ENCODE measurements around the gene GPBP1. TPM values are rescaled to one million over a fixed set of nuclear protein-coding genes. Genes with fewer than 3 reads are reported as not detected.

The GPBP1 gene
- total and polyA plus RNA-seq, 2 of the 4 experiments (the other 2 are of a cell fraction): 24.3 to 29.2 TPM

GRCh38 chr5:57194653-57195052 lies 20.8 kb downstream of the GPBP1 start:
- no peak overlapping the region for H4K8ac ChIP-seq (ENCODE audit: low read depth in 2 of 2, low read length in 2 of 2)
- no peak overlapping the region for H3K56ac ChIP-seq (ENCODE audit: extremely low read depth, insufficient read depth, low read length)
- dilution Hi-C loops (cut with HindIII; ENCODE audit: low sequenced_read_pairs, unreplicated experiment) (no loop called here), in situ Hi-C loops (cut with MboI; ENCODE audit: low sequenced_read_pairs) (no loop called here), intact Hi-C loops (cut with micrococcal nuclease) (no loop called here)
- H2AFZ ChIP-seq (replicated peaks; ENCODE audit: low read length, poor library complexity): no peak overlapping the region
- no peaks in the 10 kb centered on the region; the same call in 1 of the 2 replicates for H3K4me1 ChIP-seq (ENCODE audit: control insufficient read depth, insufficient read depth, low read length)
- no peak overlapping the region for H3K4me3 ChIP-seq (ENCODE audit: insufficient read depth, low read depth, low read length)
- H3K23ac ChIP-seq (ENCODE audit: low read depth, low read length): no peak overlapping the region
- no peak overlapping the region for H2BK5ac ChIP-seq (ENCODE audit: low read depth, low read length, poor library complexity, severe bottlenecking)
- TF ChIP-seq BHLHE40 (IDR thresholded peaks at IDR 0.05; ENCODE audit: low read depth, low read length) (no peak), RAD21 (IDR thresholded peaks at IDR 0.05; ENCODE audit: low read length) (no peak), SMC3 (IDR thresholded peaks at IDR 0.05; ENCODE audit: low read depth, low read length) (no peak), CTCF (conservative IDR thresholded peaks at IDR 0.05; ENCODE audit: low read depth, low read length) (no peak), NFE2L2 (IDR thresholded peaks at IDR 0.05; ENCODE audit: low read depth, low read length) (no peak), FOS (IDR thresholded peaks at IDR 0.05; ENCODE audit: low read depth, low read length) (no peak), USF2 (IDR thresholded peaks at IDR 0.05; ENCODE audit: low read depth, low read length) (no peak), MXI1 (IDR thresholded peaks at IDR 0.05; ENCODE audit: borderline replicate concordance, low read depth, low read length) (no peak), CEBPB (IDR thresholded peaks at IDR 0.05; ENCODE audit: low read depth, low read length) (no peak), RCOR1 (IDR thresholded peaks at IDR 0.05; ENCODE audit: insufficient replicate concordance, low read length) (no peak), RFX5 (IDR thresholded peaks at IDR 0.05; ENCODE audit: low read depth, low read length) (no peak), MAFK (IDR thresholded peaks at IDR 0.05; ENCODE audit: low read depth, low read length) (no peak), CHD1 (IDR thresholded peaks at IDR 0.05; ENCODE audit: low read depth, low read length) (no peak), MAZ (IDR thresholded peaks at IDR 0.05; ENCODE audit: borderline replicate concordance, low read depth, low read length) (no peak), POLR2A (IDR thresholded peaks at IDR 0.05; ENCODE audit: low read depth, low read length) (no peak), ELK1 (IDR thresholded peaks at IDR 0.05; ENCODE audit: borderline replicate concordance, low read depth, low read length) (no peak)
- no peak overlapping the region for H2AK9ac ChIP-seq (replicated peaks; ENCODE audit: low read depth, low read length, poor library complexity)
- H2BK20ac ChIP-seq (ENCODE audit: low read depth, low read length): no peak overlapping the region
- no peak overlapping the region for H3K27ac ChIP-seq (ENCODE audit: insufficient read depth, low read length)
- H4K20me1 ChIP-seq (ENCODE audit: insufficient read depth, low read length): peaks cover 75% of the 10 kb centered on the region
- no CpG with 5 or more reads among the region's 2 CpGs for WGBS, 2 experiments (ENCODE audit: extremely low coverage in 2 of 2, insufficient read length in 1 of 2)
- POLR2A ChIA-PET (ENCODE audit: unreplicated experiment): no interaction called here
- DNase-seq (no peak), ATAC-seq (ENCODE audit: low read depth) (no peak)
- H3K18ac ChIP-seq (ENCODE audit: low read depth, low read length): no peak overlapping the region
- H4K5ac ChIP-seq (ENCODE audit: low read depth, low read length): no peak overlapping the region
- H4K91ac ChIP-seq (ENCODE audit: insufficient read depth, low read depth, low read length): no peak overlapping the region
- BruUV-seq (replicated peaks): no TSS peak
- no peak overlapping the region for H2BK120ac ChIP-seq (ENCODE audit: low read depth, low read length)
- H3K79me1 ChIP-seq (ENCODE audit: low read depth in 1 of 2, low read length in 2 of 2): peaks cover 8 to 63% of the 10 kb centered on the region in 2 experiments; a peak in 3 of 4 replicates
- no peak overlapping the region for H3K4me2 ChIP-seq (ENCODE audit: low read depth, low read length)
- peaks cover 11% of the 10 kb centered on the region for H3K9me1 ChIP-seq (ENCODE audit: insufficient read depth, low read length)
- H3K4ac ChIP-seq (ENCODE audit: low read depth, low read length): no peak overlapping the region
- no peak overlapping the region for H3K9ac ChIP-seq (ENCODE audit: low read depth, low read length)
- no peak overlapping the region for H2AK5ac ChIP-seq (ENCODE audit: low read depth, low read length)
- no peaks in the 10 kb centered on the region for H3K27me3 ChIP-seq (ENCODE audit: control insufficient read depth, insufficient read depth, low read length)
- no peak overlapping the region for H2BK15ac ChIP-seq (ENCODE audit: low read depth, low read length)
- no peak overlapping the region for H3K14ac ChIP-seq (replicated peaks; ENCODE audit: low read depth, low read length)
- peaks cover 8% of the 10 kb centered on the region for H3K36me3 ChIP-seq (ENCODE audit: control insufficient read depth, insufficient read depth, low read length)
- CTCF ChIA-PET: no interaction called here
- no peaks in the 10 kb centered on the region for H3K9me3 ChIP-seq (ENCODE audit: control insufficient read depth, insufficient read depth, low read length)
